Measurements from ENCODE around the gene MICALL2. TPM values are rescaled to one million over a fixed set of nuclear protein-coding genes. Genes with fewer than 3 reads are reported as not detected.
A peak's percentile ranks its signal among the peaks of the same experiment; 100 is the strongest.

Gene MICALL2
- total RNA-seq, 1 donor from 2014 or later = 14.2 TPM

DNA sequence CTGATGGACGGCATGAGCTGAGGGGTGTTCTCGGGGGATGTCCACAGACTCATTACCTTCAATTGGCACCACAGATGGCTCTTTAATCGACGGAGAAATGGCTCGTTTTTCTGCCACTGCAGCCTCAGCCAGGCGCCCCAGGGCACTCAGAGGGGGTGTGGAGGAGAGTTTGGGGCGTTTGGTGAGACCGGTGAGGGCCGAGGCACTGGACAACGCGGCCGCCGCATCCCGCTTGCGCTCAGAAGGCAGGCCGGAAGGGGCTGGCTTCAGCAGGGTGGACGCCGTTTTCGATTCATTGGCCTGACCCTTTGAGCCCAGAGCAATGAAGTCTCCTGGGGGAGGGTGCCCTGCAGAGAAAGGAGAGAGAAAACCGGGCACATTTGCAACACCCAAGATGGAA lies 43.6 kb upstream of the MICALL2 start:
- Histone ChIP-seq H3K4me3 (ENCODE audit: low read depth, low read length) (peak overlapping the region; percentile 97), H3K27me3 (ENCODE audit: control insufficient read depth, insufficient read depth, low read length) (no peaks in the 10 kb centered on the region), H3K36me3 (ENCODE audit: control insufficient read depth, insufficient read depth, low read length) (peaks cover 19% of the 10 kb centered on the region)
- FAIRE-seq = no peak
- TF ChIP-seq, protein P1, sequence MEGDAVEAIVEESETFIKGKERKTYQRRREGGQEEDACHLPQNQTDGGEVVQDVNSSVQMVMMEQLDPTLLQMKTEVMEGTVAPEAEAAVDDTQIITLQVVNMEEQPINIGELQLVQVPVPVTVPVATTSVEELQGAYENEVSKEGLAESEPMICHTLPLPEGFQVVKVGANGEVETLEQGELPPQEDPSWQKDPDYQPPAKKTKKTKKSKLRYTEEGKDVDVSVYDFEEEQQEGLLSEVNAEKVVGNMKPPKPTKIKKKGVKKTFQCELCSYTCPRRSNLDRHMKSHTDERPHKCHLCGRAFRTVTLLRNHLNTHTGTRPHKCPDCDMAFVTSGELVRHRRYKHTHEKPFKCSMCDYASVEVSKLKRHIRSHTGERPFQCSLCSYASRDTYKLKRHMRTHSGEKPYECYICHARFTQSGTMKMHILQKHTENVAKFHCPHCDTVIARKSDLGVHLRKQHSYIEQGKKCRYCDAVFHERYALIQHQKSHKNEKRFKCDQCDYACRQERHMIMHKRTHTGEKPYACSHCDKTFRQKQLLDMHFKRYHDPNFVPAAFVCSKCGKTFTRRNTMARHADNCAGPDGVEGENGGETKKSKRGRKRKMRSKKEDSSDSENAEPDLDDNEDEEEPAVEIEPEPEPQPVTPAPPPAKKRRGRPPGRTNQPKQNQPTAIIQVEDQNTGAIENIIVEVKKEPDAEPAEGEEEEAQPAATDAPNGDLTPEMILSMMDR (IDR thresholded peaks at IDR 0.05; ENCODE audit: insufficient read depth, low read length, severe bottlenecking) = no peak
- DNase-seq (ENCODE audit: low read depth) = no peak

DNA sequence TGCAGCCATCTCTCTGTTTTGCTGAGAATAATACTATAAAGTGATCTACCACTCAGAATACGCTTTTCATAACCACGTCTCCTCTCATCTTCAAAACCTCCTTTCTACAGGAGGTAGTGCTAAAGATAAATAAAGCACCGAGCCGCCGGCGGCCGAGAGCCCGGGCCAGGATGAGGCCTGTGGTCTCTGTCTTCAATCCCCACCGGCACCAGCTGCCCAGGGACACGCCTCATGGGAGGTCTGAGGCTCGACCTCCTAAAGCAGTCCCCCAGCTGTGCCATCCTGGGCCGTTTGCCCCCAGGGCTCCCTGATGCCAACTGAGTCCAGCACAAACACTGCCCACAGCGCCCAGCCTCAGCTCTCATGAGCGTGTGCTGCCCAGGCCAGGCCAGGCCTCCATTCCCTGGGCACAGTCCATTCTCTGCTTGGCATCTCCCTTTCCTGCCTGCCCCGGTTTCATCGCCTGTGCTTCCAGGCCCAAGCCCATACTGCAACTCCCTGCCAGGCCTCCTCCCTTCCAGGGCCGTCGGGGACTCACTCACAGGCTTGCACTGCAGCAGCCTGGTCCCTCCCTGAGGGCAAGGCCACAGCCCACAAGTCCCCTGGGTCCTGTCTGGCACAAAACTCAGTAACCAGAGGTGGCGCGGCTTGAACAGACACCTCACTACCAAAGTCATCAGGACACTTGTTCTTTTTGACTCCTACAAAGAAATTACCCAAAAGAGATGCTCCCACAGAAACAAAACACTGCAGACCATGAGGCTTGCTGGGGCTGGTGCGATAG lies 42.4 kb upstream of the MICALL2 start:
- FAIRE-seq = peak; percentile 70
- H3K36me3 ChIP-seq (ENCODE audit: control insufficient read depth, insufficient read depth, low read length) = peaks cover 24% of the 10 kb centered on the region

DNA sequence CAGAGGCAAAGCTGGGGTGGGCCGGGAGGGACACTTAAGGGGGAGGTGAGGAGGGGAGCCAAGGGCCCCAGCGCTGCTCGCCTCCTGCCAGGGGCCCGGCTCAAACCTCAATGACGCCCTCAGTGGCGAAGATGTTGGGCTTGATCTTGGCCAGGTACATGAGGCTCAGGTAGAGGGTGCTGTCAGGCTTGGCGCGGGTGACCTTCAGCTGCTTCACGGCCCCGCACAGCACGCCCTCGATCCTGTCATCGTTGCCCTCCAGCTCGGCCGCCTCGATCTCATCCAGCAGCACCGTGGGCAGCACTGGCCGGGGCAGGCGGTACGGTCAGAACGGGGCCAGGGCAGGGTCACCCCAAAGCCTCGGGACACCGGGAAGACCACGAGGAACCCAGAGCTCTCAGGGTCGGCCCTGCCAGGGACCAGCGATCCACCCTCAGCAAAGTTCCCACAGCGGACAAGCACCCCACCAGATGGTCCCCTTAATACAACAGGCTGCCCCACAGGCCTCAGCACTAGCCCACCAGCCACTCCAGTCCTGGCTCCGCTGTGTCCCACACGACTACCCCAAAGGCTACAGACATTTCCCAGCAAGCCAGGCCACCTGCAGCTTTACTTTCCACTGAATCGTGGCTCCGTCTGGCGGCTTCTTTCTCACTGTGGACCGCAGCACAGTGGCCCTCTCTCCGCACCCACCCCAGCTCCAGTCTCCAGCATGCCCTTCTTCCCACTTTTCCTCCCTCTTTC lies 41.0 kb upstream of the MICALL2 start:
- DNase-seq (ENCODE audit: low read depth) = no peak
- FAIRE-seq = no peak
- H3K36me3 ChIP-seq (ENCODE audit: control insufficient read depth, insufficient read depth, low read length) = peaks cover 30% of the 10 kb centered on the region
- no peaks in the 10 kb centered on the region for H3K27me3 ChIP-seq (ENCODE audit: control insufficient read depth, insufficient read depth, low read length)
- TF ChIP-seq, protein P1 (IDR thresholded peaks at IDR 0.05; ENCODE audit: insufficient read depth, low read length, severe bottlenecking) = no peak
- no peak overlapping the region for H3K4me3 ChIP-seq (ENCODE audit: low read depth, low read length)

More for the DNA sequence above, 42.4 kb upstream of the MICALL2 start:
- Histone ChIP-seq H3K4me3 (ENCODE audit: low read depth, low read length) (no peak overlapping the region), H3K27me3 (ENCODE audit: control insufficient read depth, insufficient read depth, low read length) (no peaks in the 10 kb centered on the region)
- no peak for DNase-seq (ENCODE audit: low read depth)
- TF ChIP-seq, protein P1 (IDR thresholded peaks at IDR 0.05; ENCODE audit: insufficient read depth, low read length, severe bottlenecking) = no peak

DNA sequence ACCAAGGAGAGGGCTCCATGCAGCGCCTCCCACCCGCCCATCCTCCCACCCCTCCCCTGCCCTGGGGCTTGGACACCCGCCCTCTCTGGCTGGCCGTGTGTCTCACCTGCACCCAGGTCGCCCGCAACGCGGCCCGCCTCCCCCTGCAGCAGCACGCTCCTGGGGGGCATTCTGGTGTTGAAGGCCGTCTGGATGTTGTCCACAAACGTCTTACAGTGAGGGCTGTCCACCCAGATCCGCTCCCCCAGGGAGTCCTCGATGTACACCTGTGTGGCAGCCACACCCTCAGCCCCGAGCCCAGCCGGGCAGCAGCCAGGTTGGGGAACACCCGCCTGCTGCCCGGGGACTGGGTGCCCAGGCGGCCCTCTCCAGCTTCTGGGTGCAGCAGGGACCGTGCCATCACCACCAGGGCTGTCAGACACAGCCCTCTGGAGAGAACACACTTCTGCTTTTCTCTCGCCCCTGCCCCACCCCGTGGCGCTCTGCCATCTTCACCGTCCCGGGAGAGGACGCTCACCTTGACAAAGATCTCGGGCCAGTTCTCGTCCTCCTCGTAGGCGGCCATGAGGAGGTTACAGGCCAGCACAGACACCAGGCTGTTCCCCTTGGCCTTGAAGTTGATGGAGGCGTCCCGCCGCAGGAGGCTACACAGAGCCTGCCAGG lies 40.2 kb upstream of the MICALL2 start:
- FAIRE-seq = no peak
- peaks cover 32% of the 10 kb centered on the region for H3K36me3 ChIP-seq (ENCODE audit: control insufficient read depth, insufficient read depth, low read length)
- no peak overlapping the region for H3K4me3 ChIP-seq (ENCODE audit: low read depth, low read length)
- no peak for DNase-seq (ENCODE audit: low read depth)
- H3K27me3 ChIP-seq (ENCODE audit: control insufficient read depth, insufficient read depth, low read length) = no peaks in the 10 kb centered on the region
- TF ChIP-seq, protein P1 (IDR thresholded peaks at IDR 0.05; ENCODE audit: insufficient read depth, low read length, severe bottlenecking) = no peak

DNA sequence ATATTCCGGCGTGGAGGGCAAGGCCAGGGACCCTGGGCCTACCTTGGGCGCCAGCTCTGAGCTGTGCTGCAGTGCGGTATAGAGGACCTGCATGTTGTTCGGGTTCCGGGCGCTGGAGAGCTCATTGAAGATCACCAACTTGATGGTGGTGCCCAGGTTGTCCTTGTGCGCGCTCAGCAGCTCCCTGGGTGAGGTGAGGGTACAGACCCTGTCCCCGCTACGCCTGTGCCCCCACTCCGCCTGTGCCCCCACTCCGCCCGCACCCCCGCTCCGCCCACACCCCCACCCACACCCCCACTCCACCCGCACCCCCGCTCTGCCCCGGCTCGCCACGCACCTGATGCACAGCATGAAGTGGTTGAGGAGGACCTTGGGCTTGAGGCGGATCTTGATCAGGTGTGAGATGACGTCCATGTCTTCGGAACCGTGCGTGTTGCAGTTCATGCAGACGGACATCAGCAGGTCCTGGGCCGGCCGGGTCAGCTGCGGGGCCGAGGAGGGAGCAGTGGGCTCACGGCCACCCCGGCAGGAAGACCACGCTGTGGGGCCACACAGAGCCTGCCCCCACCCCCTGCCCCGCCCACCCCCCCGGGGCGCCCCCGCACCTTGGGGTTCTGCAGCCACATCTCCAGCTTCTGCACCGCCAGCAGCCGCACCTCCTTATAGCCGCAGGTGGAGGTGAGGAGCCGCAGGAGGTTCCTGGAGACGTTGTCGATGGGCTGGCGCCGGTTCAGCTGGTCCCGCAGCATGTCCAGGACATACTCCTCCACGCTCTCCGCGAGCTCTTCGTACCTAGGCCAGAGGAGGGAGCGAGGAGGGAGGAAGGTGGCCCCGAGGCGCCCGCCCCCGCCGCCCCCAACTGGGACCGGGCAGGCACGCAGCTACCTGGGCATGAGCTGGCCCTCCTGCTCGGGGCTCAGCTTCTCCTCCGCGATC lies 39.4 kb upstream of the MICALL2 start:
- Histone ChIP-seq H3K4me3 (ENCODE audit: low read depth, low read length) (no peak overlapping the region), H3K27me3 (ENCODE audit: control insufficient read depth, insufficient read depth, low read length) (no peaks in the 10 kb centered on the region), H3K36me3 (ENCODE audit: control insufficient read depth, insufficient read depth, low read length) (peaks cover 32% of the 10 kb centered on the region)
- DNase-seq (ENCODE audit: low read depth) (no peak), FAIRE-seq (no peak)
- TF ChIP-seq, protein P1 (IDR thresholded peaks at IDR 0.05; ENCODE audit: insufficient read depth, low read length, severe bottlenecking) = no peak

Data from bronchial epithelial cell (primary cell).